Stomach smooth muscle (tissue), 2 donors: ENCODE results near the gene NFYA.
A peak's percentile ranks its signal among the peaks of the same experiment; 100 is the strongest.

Source experiments
- H3K27ac ChIP-seq: one replicate; pipeline ENCODE4 v1.7.0; 2013; ENCODE audit warnings: mild to moderate bottlenecking, low read length, inconsistent platforms
- H3K27me3 ChIP-seq, 2 donors: one replicate each; pipeline ENCODE4 v1.7.0; 2013; ENCODE audit warnings: low read length in 2 of 2; ENCODE audit not compliant: insufficient read depth in 2 of 2, control insufficient read depth in 1 of 2
- H3K36me3 ChIP-seq, 2 donors: one replicate each; pipeline ENCODE4 v1.7.0; 2013; ENCODE audit warnings: low read length in 2 of 2; ENCODE audit not compliant: control insufficient read depth in 2 of 2, insufficient read depth in 2 of 2
- H3K4me1 ChIP-seq: one replicate; pipeline ENCODE4 v1.7.0; 2013; ENCODE audit warnings: low read length; ENCODE audit not compliant: control insufficient read depth, insufficient read depth
- H3K4me3 ChIP-seq, 2 donors: one replicate each; pipeline ENCODE4 v1.7.0; 2013; ENCODE audit warnings: low read length in 2 of 2
- H3K9ac ChIP-seq, 2 donors: one replicate each; pipeline ENCODE4 v1.7.0; 2013; ENCODE audit warnings: low read length in 2 of 2, mild to moderate bottlenecking in 1 of 2
- H3K9me3 ChIP-seq, 2 donors: one replicate each; pipeline ENCODE4 v1.7.0; 2013; ENCODE audit warnings: low read length in 2 of 2; ENCODE audit not compliant: control insufficient read depth in 2 of 2
- donor health status: healthy.
- donor health status: Pancreatic carcinoma.

Gene NFYA

DNA sequence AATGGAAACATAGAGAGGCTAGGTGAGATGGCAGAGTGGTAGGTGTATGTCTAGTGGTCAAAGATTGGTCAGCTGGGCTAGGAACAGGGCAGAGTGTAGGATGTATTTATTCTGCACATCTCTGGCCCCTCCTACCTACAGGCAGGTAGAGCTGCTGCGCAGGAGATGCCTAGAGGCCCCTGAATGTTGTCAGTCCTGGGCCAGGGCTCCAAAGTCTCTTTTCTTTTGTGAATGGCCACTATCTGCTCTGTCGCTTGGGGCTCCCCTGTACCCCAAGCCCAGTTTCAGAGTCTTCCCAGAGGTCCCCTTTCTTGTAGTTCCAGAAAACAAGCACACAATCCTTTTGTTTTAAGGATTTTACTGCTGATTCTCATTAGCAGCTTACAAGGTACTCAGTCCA lies 25.5 kb upstream of the NFYA start:
- no peak overlapping the region for H3K27ac ChIP-seq

DNA sequence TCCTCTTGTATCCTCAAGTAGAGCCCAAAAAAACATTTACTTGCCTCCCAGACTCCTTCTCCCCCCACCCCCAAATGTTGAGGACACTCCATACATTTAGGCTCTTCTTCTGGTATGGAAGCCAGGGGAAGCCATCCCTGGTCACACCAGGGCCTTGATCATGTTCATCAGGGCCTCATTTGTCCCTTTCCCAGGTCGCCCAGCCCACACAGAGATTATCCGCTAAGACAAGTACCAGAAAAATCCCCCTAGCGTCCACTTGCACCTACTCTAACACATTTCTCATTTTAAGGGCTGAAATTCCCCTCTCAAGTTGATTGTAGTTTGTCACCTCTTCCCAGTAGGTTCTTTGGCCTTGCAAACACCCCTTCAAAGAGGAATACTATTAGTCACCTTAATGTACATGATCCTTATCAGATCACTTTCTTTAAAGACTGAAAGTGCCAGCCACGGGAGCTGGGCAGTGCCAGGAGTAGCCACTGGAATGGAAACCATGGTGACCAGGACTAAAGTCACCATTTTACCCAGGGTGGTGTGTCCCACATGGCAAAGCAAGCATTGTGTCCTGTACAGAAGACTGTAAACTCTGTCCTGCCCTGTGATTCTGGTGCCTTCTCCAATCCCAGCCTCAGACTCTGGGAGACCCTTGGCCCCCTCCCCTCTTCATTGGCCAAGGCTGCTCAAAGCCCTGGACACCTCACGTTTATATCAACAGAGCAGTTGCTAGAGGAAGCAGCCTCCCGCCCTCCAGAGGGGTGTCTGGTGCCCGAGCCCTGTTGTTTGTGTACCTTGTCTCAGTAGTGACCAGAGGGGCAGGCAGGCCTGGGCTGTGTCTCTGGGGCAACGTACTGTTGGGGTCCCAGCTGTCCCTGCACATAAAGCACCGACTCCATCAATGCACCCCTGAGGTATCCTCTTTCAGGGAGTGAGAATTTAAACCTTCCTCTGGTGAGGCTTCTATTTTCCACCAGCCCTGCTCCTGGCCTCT lies 24.7 kb upstream of the NFYA start:
- Histone ChIP-seq H3K27me3 (no peaks in the 10 kb centered on the region), H3K9ac (no peak overlapping the region), H3K36me3 (no peaks in the 10 kb centered on the region), H3K4me3 (no peak overlapping the region), H3K27ac (peak overlapping the region; percentile 37), H3K4me1 (peaks cover 19% of the 10 kb centered on the region), H3K9me3 (no peaks in the 10 kb centered on the region)

More for the DNA sequence above, 25.5 kb upstream of the NFYA start:
- Histone ChIP-seq H3K9me3 (no peaks in the 10 kb centered on the region), H3K36me3 (no peaks in the 10 kb centered on the region), H3K27me3 (no peaks in the 10 kb centered on the region), H3K4me1 (peaks cover 13% of the 10 kb centered on the region), H3K4me3 (no peak overlapping the region), H3K9ac (no peak overlapping the region)

DNA sequence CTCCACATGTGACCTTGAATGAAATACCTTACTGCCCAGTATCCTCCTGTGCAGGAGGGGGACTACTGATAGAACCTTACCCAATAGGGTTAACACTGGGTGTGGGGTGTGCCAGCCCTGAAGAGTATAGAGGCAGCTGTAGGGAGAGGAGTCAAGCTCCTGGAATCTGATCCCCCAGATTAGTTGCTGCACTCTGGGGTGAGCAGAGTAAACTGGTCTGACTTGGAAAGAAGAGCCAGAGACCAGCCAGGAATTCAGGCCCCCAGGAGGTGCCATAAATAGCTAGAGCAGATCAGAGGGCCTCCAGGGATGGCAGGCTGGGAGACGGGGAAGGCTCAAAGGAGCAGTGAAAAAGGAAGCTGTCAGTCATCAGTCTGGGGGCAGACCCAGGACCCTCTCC lies 23.3 kb upstream of the NFYA start:
- Histone ChIP-seq H3K27ac (no peak overlapping the region), H3K27me3 (no peaks in the 10 kb centered on the region), H3K9ac (peak overlapping the region in 1 of 2 donors; percentile 7), H3K4me3 (peak overlapping the region in 1 of 2 donors; percentile 14), H3K36me3 (no peaks in the 10 kb centered on the region), H3K9me3 (no peaks in the 10 kb centered on the region), H3K4me1 (peaks cover 29% of the 10 kb centered on the region)

DNA sequence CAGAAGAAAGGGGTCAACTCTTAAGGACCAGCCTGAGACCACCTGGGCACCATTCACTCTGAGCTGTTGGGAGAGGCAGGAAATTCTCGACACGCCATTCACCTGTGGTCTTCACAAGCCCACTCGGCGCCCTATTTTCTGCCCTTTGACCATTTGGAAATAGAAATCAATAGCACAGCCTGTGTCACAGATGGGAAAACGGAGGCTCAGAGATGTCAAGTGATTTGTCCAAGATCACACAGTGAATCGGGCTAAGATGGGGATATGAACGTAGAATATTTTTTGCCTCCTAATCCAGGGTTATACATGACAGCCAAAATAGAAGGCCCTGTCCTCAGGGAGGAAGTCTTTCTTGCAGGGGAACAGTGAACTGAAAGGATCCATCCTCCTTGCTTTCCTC lies 22.8 kb upstream of the NFYA start:
- H3K9me3 ChIP-seq: no peaks in the 10 kb centered on the region
- H3K4me3 ChIP-seq: peak overlapping the region in 1 of 2 donors; percentile 14
- H3K4me1 ChIP-seq: peaks cover 33% of the 10 kb centered on the region
- H3K36me3 ChIP-seq: no peaks in the 10 kb centered on the region
- H3K27ac ChIP-seq: no peak overlapping the region
- H3K9ac ChIP-seq: no peak overlapping the region
- H3K27me3 ChIP-seq: no peaks in the 10 kb centered on the region

DNA sequence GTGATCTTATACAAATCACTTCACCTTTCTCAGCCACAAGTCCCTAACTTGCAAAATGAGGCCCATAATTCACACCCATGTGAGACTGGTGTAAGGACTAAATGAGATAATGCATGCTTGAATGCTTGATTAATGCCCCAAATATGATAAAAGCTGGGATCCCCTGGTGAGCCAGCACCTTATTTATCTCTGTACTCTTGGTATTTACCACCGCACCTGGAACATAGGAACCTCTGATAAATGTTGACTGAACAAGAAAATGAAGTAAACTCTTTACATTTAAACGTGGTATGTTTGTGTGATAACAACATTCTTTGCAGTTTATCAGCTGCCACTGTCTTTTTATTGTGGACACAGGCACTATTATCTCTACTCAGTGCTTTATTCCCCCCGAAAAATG lies 22.2 kb upstream of the NFYA start:
- Histone ChIP-seq H3K36me3 (no peaks in the 10 kb centered on the region), H3K4me3 (no peak overlapping the region), H3K9ac (no peak overlapping the region), H3K27me3 (no peaks in the 10 kb centered on the region), H3K4me1 (peaks cover 39% of the 10 kb centered on the region), H3K27ac (no peak overlapping the region), H3K9me3 (no peaks in the 10 kb centered on the region)

DNA sequence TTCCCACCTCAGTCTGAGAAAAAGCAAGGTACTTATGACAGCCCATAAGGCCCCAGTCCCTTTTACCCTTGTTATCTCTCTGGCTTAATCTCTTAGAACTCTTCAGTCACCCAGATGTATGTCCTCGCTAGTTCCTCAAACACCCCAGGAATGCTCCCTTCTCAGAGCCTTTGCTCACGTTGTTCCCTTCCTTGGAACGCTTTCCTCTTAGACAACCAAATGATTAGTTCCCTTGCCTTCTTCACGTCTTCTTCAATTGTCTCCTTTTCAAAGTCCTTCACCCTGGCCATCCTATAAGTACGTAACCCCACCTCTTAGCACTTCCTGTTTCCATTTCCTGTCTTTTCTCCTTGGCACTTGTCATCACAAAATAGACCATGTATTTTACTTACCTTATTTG lies 20.9 kb upstream of the NFYA start:
- Histone ChIP-seq H3K4me3 (no peak overlapping the region), H3K36me3 (no peaks in the 10 kb centered on the region), H3K27ac (no peak overlapping the region), H3K4me1 (peaks cover 53% of the 10 kb centered on the region), H3K27me3 (no peaks in the 10 kb centered on the region), H3K9me3 (no peaks in the 10 kb centered on the region), H3K9ac (no peak overlapping the region)

DNA sequence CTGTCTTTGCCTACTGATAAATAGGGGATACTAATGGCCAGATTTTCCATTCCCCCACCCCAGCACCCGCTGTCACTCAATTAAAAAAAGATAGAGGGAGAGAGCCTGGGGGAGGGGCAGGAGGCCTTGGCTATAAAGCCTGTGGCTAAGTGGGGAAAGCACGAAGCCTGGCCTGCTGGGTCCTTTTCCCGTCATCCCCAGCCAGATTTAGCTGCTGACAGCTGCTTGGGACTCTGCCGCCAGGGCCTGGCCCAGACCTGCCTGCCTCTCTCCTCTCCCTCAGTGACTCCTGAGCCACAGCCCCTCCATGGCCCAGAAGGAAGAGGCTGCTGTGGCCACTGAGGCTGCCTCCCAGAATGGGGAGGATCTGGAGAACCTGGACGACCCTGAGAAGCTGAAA lies 19.7 kb upstream of the NFYA start, which contains the start of gene APOBEC2:
APOBEC2 (plus strand) TSS at position 162 of the 400 bp plus-strand sequence; CDS start at position 308, 146 bp downstream.
- Histone ChIP-seq H3K27me3 (no peaks in the 10 kb centered on the region), H3K9ac (no peak within 1 kb of the TSS), H3K4me1 (peaks cover 62% of the 10 kb centered on the region), H3K4me3 (peak within 1 kb of the TSS in 1 of 2 donors; percentile 27), H3K36me3 (no peaks in the 10 kb centered on the region), H3K9me3 (no peaks in the 10 kb centered on the region), H3K27ac (peak within 1 kb of the TSS; percentile 88)

DNA sequence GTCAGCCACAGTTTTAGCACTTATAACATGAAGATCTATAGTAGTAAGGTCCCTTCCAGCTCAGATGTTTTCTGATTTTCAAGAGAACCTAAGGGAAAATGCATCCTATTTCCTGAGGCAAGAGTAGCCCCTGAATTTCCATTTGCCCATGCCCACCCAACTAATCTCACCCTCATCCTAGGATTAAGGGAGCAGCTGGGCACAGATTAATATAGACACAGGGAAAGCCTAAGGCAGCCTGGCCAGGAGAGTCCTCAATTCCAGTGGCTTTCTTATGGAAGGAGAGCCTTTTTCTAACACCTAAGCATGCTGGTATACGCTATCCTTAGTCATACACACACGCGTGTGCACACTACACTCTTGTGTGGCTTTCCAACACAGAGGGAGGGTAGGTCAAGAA lies 18.3 kb upstream of the NFYA start:
- Histone ChIP-seq H3K4me3 (peak overlapping the region in 1 of 2 donors; percentile 27), H3K9ac (no peak overlapping the region), H3K9me3 (no peaks in the 10 kb centered on the region), H3K36me3 (no peaks in the 10 kb centered on the region), H3K27ac (peak overlapping the region; percentile 88), H3K27me3 (no peaks in the 10 kb centered on the region), H3K4me1 (peaks cover 61% of the 10 kb centered on the region)

DNA sequence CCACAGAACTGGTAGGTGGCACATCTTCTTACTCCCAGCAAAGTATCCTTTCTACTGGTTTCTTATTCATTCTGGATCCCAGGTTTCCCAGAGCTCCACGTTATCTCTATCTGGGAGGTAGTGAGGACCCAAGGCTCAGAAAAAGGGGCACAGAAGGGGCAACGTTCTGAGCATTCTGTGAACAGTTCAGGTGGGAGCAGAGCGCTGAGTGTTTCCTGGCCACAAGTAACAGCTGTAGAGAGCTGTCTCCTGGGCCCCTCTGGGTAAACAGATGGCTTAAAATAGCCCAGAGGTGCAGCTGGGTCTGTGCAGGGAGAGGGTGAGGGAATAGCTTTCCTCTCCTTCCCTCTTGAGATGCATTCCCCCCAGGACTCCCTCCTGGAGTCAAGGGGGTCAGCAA lies 17.6 kb upstream of the NFYA start:
- Histone ChIP-seq H3K27me3 (no peaks in the 10 kb centered on the region), H3K4me1 (peaks cover 56% of the 10 kb centered on the region), H3K4me3 (peak overlapping the region in 1 of 2 donors; percentile 35), H3K9ac (peak overlapping the region in 1 of 2 donors; percentile 29), H3K27ac (peak overlapping the region; percentile 88), H3K9me3 (no peaks in the 10 kb centered on the region), H3K36me3 (no peaks in the 10 kb centered on the region)

DNA sequence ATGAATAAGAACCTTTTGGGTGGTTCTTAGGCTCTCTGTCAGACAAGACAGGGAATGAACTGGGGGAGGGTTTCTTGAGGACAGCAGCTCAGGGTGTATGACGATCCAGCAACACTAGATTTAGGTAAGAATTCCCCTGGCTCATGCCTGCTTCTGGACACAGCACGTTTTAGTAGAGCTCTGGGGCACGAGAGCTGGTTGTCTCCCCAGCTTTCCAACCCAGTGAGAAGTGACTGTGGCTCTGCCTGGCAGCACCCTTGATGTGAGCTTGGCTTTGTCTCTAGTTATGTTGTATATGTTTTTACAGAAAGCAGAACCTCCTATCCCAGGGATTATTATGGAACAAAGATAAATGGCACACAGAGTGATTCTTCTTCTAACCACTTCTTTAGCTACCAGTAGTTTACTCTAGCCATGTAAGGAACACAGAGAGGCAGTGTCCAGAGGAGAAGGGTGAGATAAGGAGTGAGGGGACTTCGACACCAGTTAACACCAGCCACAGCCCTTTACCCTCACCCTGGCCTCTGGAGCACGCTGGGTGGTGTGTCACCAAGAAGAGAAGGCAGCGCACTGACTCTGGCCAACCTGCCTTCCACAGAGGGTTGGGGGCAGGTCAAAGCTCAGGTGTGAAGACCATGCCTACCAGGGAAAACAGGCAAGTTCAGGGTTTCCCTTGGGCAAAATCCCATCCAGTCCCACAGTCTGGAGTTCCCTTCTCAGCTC lies 15.8 kb upstream of the NFYA start:
- Histone ChIP-seq H3K27me3 (no peaks in the 10 kb centered on the region), H3K36me3 (peaks cover 3 to 4% of the 10 kb centered on the region in 2 donors), H3K9me3 (no peaks in the 10 kb centered on the region), H3K27ac (peak overlapping the region; percentile 88), H3K4me1 (peaks cover 63% of the 10 kb centered on the region), H3K4me3 (peak overlapping the region in 1 of 2 donors; percentile 6), H3K9ac (peak overlapping the region in 1 of 2 donors; percentile 17)
